ENCODE results near the gene MKLN1. TPM values are rescaled to one million over a fixed set of nuclear protein-coding genes. Genes with fewer than 3 reads are reported as not detected.

The MKLN1 gene
- total and polyA plus RNA-seq, 2 donors from 2014 or later = 24.4 to 77.0 TPM

DNA sequence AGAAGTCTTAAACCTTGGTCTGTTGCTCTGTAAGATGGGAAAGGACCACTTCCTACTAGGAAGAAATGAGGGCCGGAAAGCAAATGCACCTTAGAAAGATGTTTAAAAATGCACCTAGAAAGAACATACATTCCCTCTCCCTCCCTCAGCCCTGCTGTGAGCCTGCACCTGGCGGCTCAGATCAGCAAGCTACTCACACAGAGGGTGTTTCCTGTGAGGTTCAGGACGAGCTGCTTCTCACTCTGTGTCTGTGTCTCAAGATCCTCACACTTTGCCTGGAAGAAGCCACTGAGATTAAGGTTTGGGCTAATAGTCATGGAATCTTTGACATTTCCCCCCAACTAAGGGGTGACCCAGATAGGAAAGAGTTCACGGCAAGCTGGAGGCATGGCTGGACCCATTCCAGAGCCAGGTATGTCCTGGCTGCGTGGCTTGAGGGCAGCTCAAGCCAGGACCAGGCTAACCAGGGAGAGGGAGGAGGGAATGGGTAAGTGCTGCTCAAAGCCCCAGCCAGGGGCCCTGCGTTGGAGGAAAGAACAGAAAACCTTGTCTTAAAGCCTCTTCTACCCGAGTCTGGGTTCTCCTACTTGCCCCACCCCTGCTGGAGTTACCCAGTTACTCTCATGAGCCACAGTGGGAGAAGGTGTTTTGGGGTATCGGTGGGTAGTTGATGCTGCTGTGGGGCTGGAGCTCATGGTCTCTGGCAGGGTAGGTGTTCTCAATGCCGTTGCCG lies 181.2 kb downstream of the MKLN1 start:
- intact Hi-C loops (cut with DNase I) = loop anchor here (10.0 kb wide), 1 partner anchor 146 kb away; no protein-coding TSS in a partner anchor
- Histone ChIP-seq H3K4me1 (ENCODE audit: control insufficient read depth in 2 of 3, insufficient read depth in 2 of 3, low read depth in 1 of 3, low read length in 3 of 3) (peaks cover 0 to 27% (median 19%) of the 10 kb centered on the region in 3 donors), H3K4me3 (ENCODE audit: low read length in 3 of 3) (no peak overlapping the region), H3K9ac (ENCODE audit: low read length in 3 of 3) (no peak overlapping the region), H3K9me3 (ENCODE audit: control insufficient read depth in 2 of 3, insufficient read depth in 1 of 3, low read length in 3 of 3) (no peaks in the 10 kb centered on the region), H3K27ac (ENCODE audit: low read depth in 2 of 2, low read length in 2 of 2) (no peak overlapping the region), H3K27me3 (ENCODE audit: control insufficient read depth, insufficient read depth, low read length) (no peaks in the 10 kb centered on the region), H3K36me3 (ENCODE audit: control insufficient read depth in 2 of 3, insufficient read depth in 3 of 3, low read length in 3 of 3) (peaks cover 0 to 4% (median 4%) of the 10 kb centered on the region in 3 donors)
- TF ChIP-seq, protein P1, sequence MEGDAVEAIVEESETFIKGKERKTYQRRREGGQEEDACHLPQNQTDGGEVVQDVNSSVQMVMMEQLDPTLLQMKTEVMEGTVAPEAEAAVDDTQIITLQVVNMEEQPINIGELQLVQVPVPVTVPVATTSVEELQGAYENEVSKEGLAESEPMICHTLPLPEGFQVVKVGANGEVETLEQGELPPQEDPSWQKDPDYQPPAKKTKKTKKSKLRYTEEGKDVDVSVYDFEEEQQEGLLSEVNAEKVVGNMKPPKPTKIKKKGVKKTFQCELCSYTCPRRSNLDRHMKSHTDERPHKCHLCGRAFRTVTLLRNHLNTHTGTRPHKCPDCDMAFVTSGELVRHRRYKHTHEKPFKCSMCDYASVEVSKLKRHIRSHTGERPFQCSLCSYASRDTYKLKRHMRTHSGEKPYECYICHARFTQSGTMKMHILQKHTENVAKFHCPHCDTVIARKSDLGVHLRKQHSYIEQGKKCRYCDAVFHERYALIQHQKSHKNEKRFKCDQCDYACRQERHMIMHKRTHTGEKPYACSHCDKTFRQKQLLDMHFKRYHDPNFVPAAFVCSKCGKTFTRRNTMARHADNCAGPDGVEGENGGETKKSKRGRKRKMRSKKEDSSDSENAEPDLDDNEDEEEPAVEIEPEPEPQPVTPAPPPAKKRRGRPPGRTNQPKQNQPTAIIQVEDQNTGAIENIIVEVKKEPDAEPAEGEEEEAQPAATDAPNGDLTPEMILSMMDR (IDR thresholded peaks at IDR 0.05; ENCODE audit: borderline replicate concordance, extremely low read depth, insufficient read depth) = no peak
- DNase-seq (no peak), FAIRE-seq (no peak)

DNA sequence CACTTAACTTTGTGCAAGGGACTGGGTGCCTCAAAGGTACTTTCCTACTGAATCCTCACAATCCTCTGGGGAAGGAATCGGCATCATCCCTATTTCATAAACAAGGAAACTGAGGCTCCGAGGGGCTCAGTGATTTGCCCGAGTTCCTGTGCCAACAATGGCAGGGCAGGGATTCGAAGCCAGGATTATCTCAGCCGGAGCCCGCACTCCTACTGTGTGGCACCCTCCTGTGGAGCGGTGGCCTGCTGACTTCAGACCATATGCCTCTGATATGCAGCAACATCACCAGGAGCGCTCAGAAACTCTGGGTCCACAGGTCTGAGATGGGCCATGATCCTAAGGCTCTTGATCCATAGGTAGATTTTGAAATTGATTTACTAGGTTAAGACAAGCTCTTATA lies 182.1 kb downstream of the MKLN1 start:
- H3K27me3 ChIP-seq (ENCODE audit: control insufficient read depth, insufficient read depth, low read length) = no peaks in the 10 kb centered on the region

DNA sequence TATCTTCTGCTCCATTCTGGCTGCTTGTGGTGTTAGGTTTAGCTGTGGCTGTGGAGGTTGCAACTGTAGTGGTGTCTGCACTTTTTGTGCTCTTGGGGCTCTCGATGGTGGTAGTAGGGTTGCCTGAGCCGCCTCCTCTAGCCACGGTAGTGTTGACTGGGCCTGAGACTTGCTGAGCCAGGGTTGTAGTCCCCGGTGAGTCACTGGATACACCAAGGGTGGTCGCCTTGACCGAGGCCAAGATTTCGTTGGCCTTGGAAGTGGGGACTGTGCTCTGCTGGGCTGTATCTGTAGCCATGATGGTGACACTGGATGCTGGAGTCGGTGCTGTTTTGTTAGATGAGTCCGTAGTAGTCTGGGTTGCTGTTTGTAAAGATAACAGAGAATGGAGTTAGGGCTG lies 183.4 kb downstream of the MKLN1 start:
- no peaks in the 10 kb centered on the region for H3K27me3 ChIP-seq (ENCODE audit: control insufficient read depth, insufficient read depth, low read length)
- H3K4me3 ChIP-seq (ENCODE audit: low read length in 3 of 3) = no peak overlapping the region
- peaks cover 0 to 17% (median 17%) of the 10 kb centered on the region in 3 donors for H3K4me1 ChIP-seq (ENCODE audit: control insufficient read depth in 2 of 3, insufficient read depth in 2 of 3, low read depth in 1 of 3, low read length in 3 of 3)
- H3K27ac ChIP-seq (ENCODE audit: low read depth in 2 of 2, low read length in 2 of 2) = peak overlapping the region in 1 of 2 donors; percentile 16
- intact Hi-C loops (cut with DNase I) = no loop called here
- TF ChIP-seq, protein P1 (IDR thresholded peaks at IDR 0.05; ENCODE audit: borderline replicate concordance, extremely low read depth, insufficient read depth) = no peak
- H3K36me3 ChIP-seq (ENCODE audit: control insufficient read depth in 2 of 3, insufficient read depth in 3 of 3, low read length in 3 of 3) = peaks cover 0 to 4% (median 0%) of the 10 kb centered on the region in 3 donors
- no peak overlapping the region for H3K9ac ChIP-seq (ENCODE audit: low read length in 3 of 3)
- H3K9me3 ChIP-seq (ENCODE audit: control insufficient read depth in 2 of 3, insufficient read depth in 1 of 3, low read length in 3 of 3) = no peaks in the 10 kb centered on the region
- DNase-seq = no peak
- no peak for FAIRE-seq

More for the DNA sequence above, 182.1 kb downstream of the MKLN1 start:
- intact Hi-C loops (cut with DNase I) = loop anchor here (10.0 kb wide), 1 partner anchor 145 kb away; no protein-coding TSS in a partner anchor
- no peaks in the 10 kb centered on the region for H3K9me3 ChIP-seq (ENCODE audit: control insufficient read depth in 2 of 3, insufficient read depth in 1 of 3, low read length in 3 of 3)
- no peak for FAIRE-seq
- DNase-seq = no peak
- no peak overlapping the region for H3K27ac ChIP-seq (ENCODE audit: low read depth in 2 of 2, low read length in 2 of 2)
- peaks cover 0 to 4% (median under 1%) of the 10 kb centered on the region in 3 donors for H3K36me3 ChIP-seq (ENCODE audit: control insufficient read depth in 2 of 3, insufficient read depth in 3 of 3, low read length in 3 of 3)
- H3K4me1 ChIP-seq (ENCODE audit: control insufficient read depth in 2 of 3, insufficient read depth in 2 of 3, low read depth in 1 of 3, low read length in 3 of 3) = peaks cover 0 to 18% (median 17%) of the 10 kb centered on the region in 3 donors
- no peak overlapping the region for H3K4me3 ChIP-seq (ENCODE audit: low read length in 3 of 3)
- TF ChIP-seq, protein P1 (IDR thresholded peaks at IDR 0.05; ENCODE audit: borderline replicate concordance, extremely low read depth, insufficient read depth) = no peak
- H3K9ac ChIP-seq (ENCODE audit: low read length in 3 of 3) = no peak overlapping the region
